Vagina (tissue), 2 donors: ENCODE measurements around the gene ADNP2.

Experiments used
- CTCF ChIP-seq, 3 experiments: fragments of 450-650 bp in 2 of 3; fragments of 200-600 bp in 1 of 3; sonication (generic) in 1 of 3; IDR thresholded peaks; one replicate each; pipeline ENCODE4 v1.5.1; 2017 to 2019; ENCODE audit warnings: antibody characterized with exemption in 3 of 3, mild to moderate bottlenecking in 2 of 3, moderate library complexity in 2 of 3
- POLR2A ChIP-seq, 2 donors: fragments of 450-650 bp; IDR thresholded peaks; one replicate each; pipeline ENCODE4 v1.6.1; 2017; ENCODE audit warnings: antibody characterized with exemption in 2 of 2, mild to moderate bottlenecking in 2 of 2, moderate library complexity in 2 of 2

DNA sequence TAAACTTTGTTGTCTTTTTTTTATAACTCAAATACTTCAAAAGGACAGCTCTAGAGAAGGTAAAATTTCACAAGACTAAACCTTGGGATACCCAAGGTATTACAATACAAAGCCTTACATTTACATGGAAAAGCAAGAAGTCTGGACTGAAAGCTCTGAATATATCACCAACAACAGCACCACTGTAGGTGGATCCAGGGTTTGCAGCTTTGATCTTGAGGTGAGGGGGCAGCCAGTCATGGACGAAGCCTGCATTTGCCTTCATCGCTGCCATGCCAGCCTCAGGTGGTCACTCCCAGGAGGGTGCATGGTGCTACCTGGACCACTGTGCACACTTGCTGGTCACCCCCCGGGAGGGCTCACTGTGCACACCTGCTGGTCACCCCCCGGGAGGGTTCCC lies 38.2 kb upstream of the ADNP2 start:
- TF ChIP-seq CTCF (IDR thresholded peaks at IDR 0.05): no peak
- TF ChIP-seq POLR2A (IDR thresholded peaks at IDR 0.05): no peak
